GM12878 (cell line): Measurements from ENCODE around the gene RPL26. TPM values are rescaled to one million over a fixed set of nuclear protein-coding genes. Genes with fewer than 3 reads are reported as not detected.

Experiments used
- ATAC-seq: fragments of 200-7000 bp; cut with Tn5 transposase; 3 replicates; pipeline ENCODE4 v1.9.1; 2020; ENCODE audit warnings: mild to moderate bottlenecking, moderate library complexity
- BruUV-seq: library from RNA; stranded (reverse); fragments of 400-500 nt; replicated peaks from 2 replicates; lab custom pipeline; 2021; lab: Mats Ljungman, UMichigan
- CTCF ChIA-PET: fragments of 300-600 bp; sonication (Branson Sonifier 250); formaldehyde crosslinking; extraction: SDS; loops from one replicate; lab custom pipeline; 2021; ENCODE audit warnings: inconsistent platforms; lab: Yijun Ruan, JAX
- POLR2A ChIA-PET: fragments of 350-600 bp; formaldehyde crosslinking; extraction: SDS; loops from one replicate; lab custom pipeline; 2021; ENCODE audit warnings: inconsistent platforms; lab: Charles Lee
- RAD21 ChIA-PET: fragments of 300-600 bp; sonication (Branson Sonifier 250); formaldehyde crosslinking; loops from one replicate; lab custom pipeline; 2023; ENCODE audit warnings: antibody characterized with exemption; ENCODE audit not compliant: unreplicated experiment; lab: Charles Lee
- SMC1A ChIA-PET: fragments of 300-600 bp; sonication (Branson Sonifier 250); formaldehyde crosslinking; loops from one replicate; lab custom pipeline; 2023; ENCODE audit not compliant: unreplicated experiment, uncharacterized antibody; lab: Charles Lee
- DNase-seq: peaks from one replicate; pipeline ENCODE4 v3.0.0-alpha.2; 2011; ENCODE audit warnings: low read depth, low spot score
- FAIRE-seq: peaks from 3 replicates; lab custom pipeline; 2011; peaks lifted over from hg19 to GRCh38; lab: Jason Lieb, UNC
- H2AFZ ChIP-seq: 2 replicates; pipeline ENCODE4 v1.6.0; 2011; ENCODE audit warnings: low read depth, low read length, control low read depth; ENCODE audit not compliant: control insufficient read depth
- H3K27ac ChIP-seq: 2 replicates; pipeline ENCODE4 v1.5.1; 2011; ENCODE audit warnings: control low read depth; ENCODE audit not compliant: control insufficient read depth, insufficient read depth
- H3K27me3 ChIP-seq, 2 experiments: replicated peaks in 1 of 2; 2 replicates each; pipeline versions ENCODE4 v1.6.0 to v1.6.1; 2011; ENCODE audit warnings: low read length in 1 of 2; ENCODE audit not compliant: control insufficient read depth in 2 of 2, insufficient read depth in 2 of 2
- H3K36me3 ChIP-seq, 2 experiments: 2 replicates each; pipeline ENCODE4 v1.5.1; 2011; ENCODE audit warnings: low read length in 1 of 2; ENCODE audit not compliant: control insufficient read depth in 2 of 2, insufficient read depth in 2 of 2
- H3K4me1 ChIP-seq: 2 replicates; pipeline ENCODE4 v1.6.1; 2011; ENCODE audit warnings: mild to moderate bottlenecking, low read length, moderate library complexity, mixed read lengths; ENCODE audit not compliant: control insufficient read depth, insufficient read depth
- H3K4me2 ChIP-seq: 2 replicates; pipeline ENCODE4 v1.6.0; 2011; ENCODE audit warnings: control low read depth; ENCODE audit not compliant: control insufficient read depth, insufficient read depth
- H3K4me3 ChIP-seq: fragments of 200-600 bp; sonication (generic); 2 replicates; pipeline ENCODE4 v1.5.1; 2016
- H3K79me2 ChIP-seq: 2 replicates; pipeline ENCODE4 v1.6.0; 2011; ENCODE audit warnings: low read length; ENCODE audit not compliant: control insufficient read depth, insufficient read depth
- H3K9ac ChIP-seq: 2 replicates; pipeline ENCODE4 v1.8.0; 2011; ENCODE audit warnings: low read length, control low read depth, mixed read lengths; ENCODE audit not compliant: control insufficient read depth, insufficient read depth
- H3K9me3 ChIP-seq: replicated peaks from 3 replicates; pipeline ENCODE4 v1.5.1; 2011; ENCODE audit warnings: mild to moderate bottlenecking, low read length; ENCODE audit not compliant: control insufficient read depth, insufficient read depth
- H4K20me1 ChIP-seq: 2 replicates; pipeline ENCODE4 v1.6.0; 2011; ENCODE audit not compliant: control insufficient read depth, insufficient read depth
- ELK1 ChIP-seq: IDR thresholded peaks from 2 replicates; pipeline ENCODE4 v1.6.1; 2012; ENCODE audit warnings: low read depth, low read length, improper control_type of control experiment
- GABPA ChIP-seq: IDR thresholded peaks from 2 replicates; pipeline ENCODE4 v1.6.1; 2014; ENCODE audit warnings: antibody characterized with exemption, low read depth, mild to moderate bottlenecking, inconsistent platforms
- HDGF ChIP-seq: fragments of 450-650 bp; IDR thresholded peaks from 2 replicates; pipeline ENCODE4 v1.6.1; 2016; ENCODE audit warnings: antibody characterized with exemption
- IRF3 ChIP-seq: fragments of 450-650 bp; IDR thresholded peaks from 2 replicates; pipeline ENCODE4 v1.6.1; 2014; ENCODE audit warnings: mild to moderate bottlenecking
- IRF4 ChIP-seq: IDR thresholded peaks from 2 replicates; pipeline ENCODE4 v1.6.1; 2011; ENCODE audit warnings: low read depth, low read length
- JUND ChIP-seq: IDR thresholded peaks from 2 replicates; pipeline ENCODE4 v1.6.1; 2012; ENCODE audit warnings: low read depth, mild to moderate bottlenecking, low read length, improper control_type of control experiment, moderate library complexity
- RBBP5 ChIP-seq: fragments of 200-600 bp; sonication (generic); conservative IDR thresholded peaks from 2 replicates; pipeline ENCODE4 v1.6.1; 2016
- SKIL ChIP-seq: fragments of 450-650 bp; IDR thresholded peaks from 2 replicates; pipeline ENCODE4 v1.6.1; 2017; ENCODE audit warnings: mild to moderate bottlenecking, low read depth, inconsistent platforms; ENCODE audit not compliant: poor library complexity, severe bottlenecking
- SUZ12 ChIP-seq: fragments of 200-600 bp; sonication (generic); IDR thresholded peaks from one replicate; pipeline ENCODE4 v1.6.1; 2018; ENCODE audit warnings: antibody characterized with exemption, mild to moderate bottlenecking; ENCODE audit not compliant: unreplicated experiment
- TCF7 ChIP-seq: IDR thresholded peaks from 2 replicates; pipeline ENCODE4 v1.6.1; 2014; ENCODE audit warnings: antibody characterized with exemption, borderline replicate concordance
- ZSCAN29 ChIP-seq: fragments of 450-650 bp; IDR thresholded peaks from 2 replicates; pipeline ENCODE4 v1.6.1; 2017; ENCODE audit warnings: mild to moderate bottlenecking, moderate library complexity
- WGBS: methylation state at CpG from one replicate; pipeline ENCODE4 v1.1.6; 2016; ENCODE audit warnings: low lambda C conversion rate; ENCODE audit not compliant: insufficient replicate concordance, insufficient coverage; ENCODE audit errors: missing lambda C conversion rate; 5-methylcytosine and 5-hydroxymethylcytosine counted together
- in situ Hi-C: fragments of 300-500 bp; cut with MboI; formaldehyde crosslinking; loops from 9 replicates; pipeline ENCODE4 v1.14.3; 2018; ENCODE audit warnings: mixed read lengths
- intact Hi-C: fragments of 100-400 bp; cut with micrococcal nuclease; formaldehyde crosslinking; loops from one replicate; pipeline ENCODE4 v1.14.2; 2022; ENCODE audit not compliant: unreplicated experiment
- polyA plus RNA-seq, 11 experiments: library from polyadenylated mRNA; depleted of rRNA in 4 of 11; unstranded in 6 of 11; stranded (reverse) in 5 of 11; fragments of >200 nt; fragmentation: Nextera tagmentation in 4 of 11; fragmentation: Illumina TruSeq in 1 of 11; extraction: Ambion mirVana in 4 of 11; extraction: Trizol in 1 of 11; gene quantifications; 1 replicate in 1 of 11; 2 replicates in 10 of 11; pipeline versions ENCODE4 v1.2.1 to v1.2.3, GENCODE V29; 2011 to 2016; ENCODE audit warnings: inconsistent platforms in 2 of 11, missing spikeins in 2 of 11, low read depth in 1 of 11
- total RNA-seq, 4 experiments: library from RNA; depleted of rRNA in 3 of 4; stranded (reverse); fragments of >200 nt in 3 of 4; fragmentation: Illumina TruSeq in 1 of 4; extraction: Trizol in 1 of 4; gene quantifications; 2 replicates each; pipeline versions ENCODE4 v1.2.1 to v1.2.3, GENCODE V29; 2013 to 2021

Gene RPL26
- total and polyA plus RNA-seq, 10 of the 15 experiments (the other 5 are each of a cell fraction or from before 2014, with no cell fraction given): 1,451 to 9,244 (median 4,326) TPM

- H3K9ac ChIP-seq: no peak overlapping the region
- no TSS peak for BruUV-seq
- H3K27ac ChIP-seq: no peak overlapping the region
- FAIRE-seq (no peak), ATAC-seq (no peak), DNase-seq (no peak)
- SMC1A ChIA-PET: no interaction called here
- no peak overlapping the region for H3K4me2 ChIP-seq
- in situ Hi-C loops (no loop called here), intact Hi-C loops (no loop called here)
- no peaks in the 10 kb centered on the region for H3K79me2 ChIP-seq
- 27% methylated on average over 2 of the region's 2 CpGs for WGBS
- RAD21 ChIA-PET: no interaction called here
- no peaks in the 10 kb centered on the region for H3K9me3 ChIP-seq
- no peak for TF ChIP-seq GABPA
- no peak for TF ChIP-seq ELK1
- no peak for TF ChIP-seq RBBP5
- TF ChIP-seq JUND: no peak
- no peak for TF ChIP-seq ZSCAN29
- no peak for TF ChIP-seq SUZ12
- no peak for TF ChIP-seq TCF7
- no peak for TF ChIP-seq SKIL
- TF ChIP-seq IRF3: no peak
- TF ChIP-seq IRF4: no peak
- no peak for TF ChIP-seq HDGF
- H3K36me3 ChIP-seq: no peaks in the 10 kb centered on the region
- peaks cover 0 to 2% of the 10 kb centered on the region in 2 experiments; a peak in 2 of 4 replicates for H3K27me3 ChIP-seq
- CTCF ChIA-PET: interaction anchor here (0.7 kb wide), 1 partner anchor 9 kb away, joined by 6 read pairs; no protein-coding TSS in a partner anchor
- no peak overlapping the region for H3K4me3 ChIP-seq
- no peaks in the 10 kb centered on the region for H3K4me1 ChIP-seq
- no peaks in the 10 kb centered on the region for H4K20me1 ChIP-seq
- POLR2A ChIA-PET: no interaction called here
- no peak overlapping the region for H2AFZ ChIP-seq
Measured at GRCh38 chr17:8401107-8401506, 18.1 kb upstream of the RPL26 start.
